Adrenal gland (tissue), 12 donors: ENCODE data around the gene BCL7A. TPM values are rescaled to one million over a fixed set of nuclear protein-coding genes. Genes with fewer than 3 reads are reported as not detected.

ENCODE experiments used
- DNase-seq, 7 donors: peaks; one replicate each; pipeline ENCODE4 v3.0.0-alpha.2; 2019 to 2020
- H3K27ac ChIP-seq, 5 donors: fragments of 200-600 bp; sonication (generic) in 4 of 5; 1 replicate in 3 of 5; 2 replicates in 2 of 5; pipeline versions ENCODE4 v1.5.1 to v1.8.0; 2016 to 2020; ENCODE audit warnings: mild to moderate bottlenecking in 1 of 5
- H3K27me3 ChIP-seq: fragments of 200-600 bp; 2 replicates; pipeline ENCODE4 v1.8.0; 2021
- H3K36me3 ChIP-seq, 2 donors: fragments of 200-600 bp; replicated peaks in 1 of 2; 1 replicate in 1 of 2; 2 replicates in 1 of 2; pipeline versions ENCODE4 v1.5.1 to v1.8.0; 2018 to 2022
- H3K4me1 ChIP-seq, 2 donors: fragments of 200-600 bp; replicated peaks in 1 of 2; 1 replicate in 1 of 2; 2 replicates in 1 of 2; pipeline versions ENCODE4 v1.5.1 to v1.8.0; 2018 to 2021
- H3K4me3 ChIP-seq, 4 donors: fragments of 200-600 bp; sonication (generic) in 3 of 4; one replicate each; pipeline ENCODE4 v1.5.1; 2016 to 2018
- H3K9me3 ChIP-seq, 3 donors: fragments of 200-600 bp; sonication (generic) in 1 of 3; replicated peaks in 1 of 3; 1 replicate in 2 of 3; 2 replicates in 1 of 3; pipeline versions ENCODE4 v1.5.1 to v1.8.0; 2016 to 2021
- CTCF ChIP-seq, 6 experiments: fragments of 450-650 bp in 4 of 6; fragments of 200-600 bp in 2 of 6; sonication (generic) in 1 of 6; IDR thresholded peaks; 1 replicate in 5 of 6; 2 replicates in 1 of 6; pipeline versions ENCODE4 v1.5.1 to v1.8.0; 2016 to 2021; ENCODE audit warnings: antibody characterized with exemption in 6 of 6, mild to moderate bottlenecking in 2 of 6, moderate library complexity in 1 of 6
- POLR2A ChIP-seq, 2 donors: fragments of 450-650 bp; IDR thresholded peaks; one replicate each; pipeline ENCODE4 v1.6.1; 2017; ENCODE audit warnings: antibody characterized with exemption in 2 of 2, mild to moderate bottlenecking in 2 of 2, moderate library complexity in 1 of 2
- WGBS, 4 donors: extraction: QIAGEN DNeasy Blood & Tissue Kit in 2 of 4; methylation state at CpG; one replicate each; pipeline versions ENCODE4 v1.1.5 to v1.1.7; 2013 to 2017; 5-methylcytosine and 5-hydroxymethylcytosine counted together
- intact Hi-C, 2 donors: fragments of 100-400 bp; cut with DNase I; formaldehyde crosslinking; loops; one replicate each; pipeline versions ENCODE4 v1.14.1 to v1.15.0; 2022 to 2023
- polyA plus RNA-seq, 3 donors: library from polyadenylated mRNA; stranded (reverse); fragments of 200-250 nt in 2 of 3; fragments of 350-450 nt in 1 of 3; fragmentation: Illumina TruSeq in 1 of 3; extraction: RNeasy Lipid Tissue Mini Kit (QIAGEN cat#74804) in 1 of 3; gene quantifications; one replicate each; pipeline ENCODE4 v1.2.3, GENCODE V29; 2013 to 2014
- total RNA-seq, 9 donors: library from RNA; depleted of rRNA in 4 of 9; stranded (reverse); fragments of >200 nt in 4 of 9; fragments of 120-200 nt in 1 of 9; fragmentation: NEBNext Ultra II Directional in 1 of 9; extraction: Animal tissue kit (Norgen Biotek cat#: 25700) in 1 of 9; gene quantifications; one replicate each; pipeline versions ENCODE4 v1.1.0 to v1.2.4, GENCODE V29; 2013 to 2023
- donor health status: healthy with polysubstance abuse.
- donor health status: Bipolar disorder and iron deficiency.
- donor health status: DM: yes; HTN: yes; CAD: no.
- donor health status: DM: no; HTN: no; CAD: no.
- donor health status: DM: no; HTN: no; CAD: no.
- donor health status: DM: yes; HTN: yes; CAD: no.

BCL7A gene
- total and polyA plus RNA-seq, 12 donors = 1.6 to 11.5 (median 5.0) TPM

- DNase-seq = peak in 5 of 7 donors; percentile 13 to 55 (median 30)
- H3K27ac ChIP-seq = no peak overlapping the region
Observed at GRCh38 chr12:121992059-121992879, 29.4 kb upstream of the BCL7A start.

GRCh38 chr12:121996050-121996944 is 25.4 kb upstream of the BCL7A start:
- H3K27ac ChIP-seq = no peak overlapping the region
- 67 to 70% (median 69%) methylated on average over 9 of the region's 9 CpGs for WGBS, 4 donors

More at GRCh38 chr12:121992059-121992879, 29.4 kb upstream of the BCL7A start:
- Histone ChIP-seq H3K27me3 (no peaks in the 10 kb centered on the region), H3K36me3 (no peaks in the 10 kb centered on the region), H3K4me1 (no peaks in the 10 kb centered on the region), H3K9me3 (no peaks in the 10 kb centered on the region), H3K4me3 (no peak overlapping the region)
- intact Hi-C loops = no loop called here
- TF ChIP-seq POLR2A (IDR thresholded peaks at IDR 0.05) (no peak), CTCF (IDR thresholded peaks at IDR 0.05) (no peak)
- WGBS, 4 donors = 74 to 91% (median 78%) methylated on average over 13 to 21 of the region's 21 CpGs

GRCh38 chr12:121996945-121997612 is 24.6 kb upstream of the BCL7A start:
- no peak overlapping the region for H3K27ac ChIP-seq
- WGBS, 4 donors = 80 to 87% (median 82%) methylated on average over 13 of the region's 13 CpGs
- no peaks in the 10 kb centered on the region for H3K4me1 ChIP-seq
- H3K4me3 ChIP-seq = no peak overlapping the region
- TF ChIP-seq POLR2A (IDR thresholded peaks at IDR 0.05) = no peak
- TF ChIP-seq CTCF (IDR thresholded peaks at IDR 0.05) = no peak
- no peaks in the 10 kb centered on the region for H3K9me3 ChIP-seq
- H3K27me3 ChIP-seq = no peaks in the 10 kb centered on the region
- intact Hi-C loops = no loop called here
- no peaks in the 10 kb centered on the region for H3K36me3 ChIP-seq
- no peak for DNase-seq

More at GRCh38 chr12:121996050-121996944, 25.4 kb upstream of the BCL7A start:
- H3K36me3 ChIP-seq = no peaks in the 10 kb centered on the region
- TF ChIP-seq CTCF (IDR thresholded peaks at IDR 0.05) (no peak), POLR2A (IDR thresholded peaks at IDR 0.05) (no peak)
- H3K9me3 ChIP-seq = no peaks in the 10 kb centered on the region
- intact Hi-C loops = no loop called here
- H3K4me3 ChIP-seq = no peak overlapping the region
- no peaks in the 10 kb centered on the region for H3K4me1 ChIP-seq
- no peaks in the 10 kb centered on the region for H3K27me3 ChIP-seq
- DNase-seq = no peak
